KG1 (cell line): ENCODE results near the gene RPL22.

ENCODE experiments used
- DNase-seq: peaks from one replicate; lab custom pipeline; 2025; lab: John Stamatoyannopoulos, UW

The RPL22 gene

GRCh38 chr1:6151291-6151822 is 48.0 kb downstream of the RPL22 start:
- DNase-seq = no peak

- no peak for DNase-seq
Observed at GRCh38 chr1:6150006-6150938, 49.1 kb downstream of the RPL22 start.

DNA sequence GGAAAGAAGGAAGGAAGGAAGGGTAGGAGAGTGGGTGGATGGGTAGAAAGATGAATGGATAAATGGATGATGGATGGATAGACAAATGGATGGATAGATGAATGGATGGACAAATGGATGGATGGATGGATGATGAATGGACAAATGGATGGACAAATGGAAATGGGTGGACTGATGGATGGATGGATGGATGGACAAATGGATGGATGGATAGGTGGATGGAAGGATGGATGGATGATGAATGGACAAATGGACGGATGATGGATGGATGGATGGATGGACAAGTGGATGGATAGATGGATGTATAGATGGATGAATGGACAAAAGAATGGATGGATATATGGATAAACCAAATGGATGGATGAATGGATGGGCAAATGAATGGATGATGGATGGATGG is 49.8 kb downstream of the RPL22 start:
- DNase-seq = no peak

- no peak for DNase-seq
Observed at GRCh38 chr1:6148497-6149241, 50.7 kb downstream of the RPL22 start.

DNA sequence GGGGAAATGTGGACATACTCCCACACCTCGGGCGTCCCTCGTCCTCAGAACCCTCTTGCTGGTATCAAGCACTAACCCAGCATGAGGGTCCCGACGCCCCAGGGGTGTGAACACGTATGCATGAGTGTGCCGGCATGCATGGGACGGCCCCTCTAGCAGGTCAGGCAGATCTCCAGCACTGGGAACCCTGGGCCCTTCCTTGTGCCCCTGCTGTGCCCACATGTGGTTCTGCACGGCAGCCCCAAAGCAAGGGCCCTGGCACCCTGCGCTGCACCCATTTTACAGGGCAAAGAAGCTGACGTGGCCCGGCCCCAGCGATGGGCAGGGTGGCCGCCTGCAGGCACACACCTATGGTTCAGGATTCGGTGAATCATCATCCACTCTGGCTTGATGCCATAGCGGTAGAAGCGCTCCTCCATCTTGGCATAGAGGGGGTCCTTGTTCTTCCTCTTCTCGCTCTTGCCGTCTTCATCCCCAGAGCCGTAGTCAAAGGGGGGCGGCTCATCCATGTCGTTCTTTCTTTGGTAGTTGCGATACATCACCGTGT is 53.5 kb downstream of the RPL22 start:
- DNase-seq = no peak

DNA sequence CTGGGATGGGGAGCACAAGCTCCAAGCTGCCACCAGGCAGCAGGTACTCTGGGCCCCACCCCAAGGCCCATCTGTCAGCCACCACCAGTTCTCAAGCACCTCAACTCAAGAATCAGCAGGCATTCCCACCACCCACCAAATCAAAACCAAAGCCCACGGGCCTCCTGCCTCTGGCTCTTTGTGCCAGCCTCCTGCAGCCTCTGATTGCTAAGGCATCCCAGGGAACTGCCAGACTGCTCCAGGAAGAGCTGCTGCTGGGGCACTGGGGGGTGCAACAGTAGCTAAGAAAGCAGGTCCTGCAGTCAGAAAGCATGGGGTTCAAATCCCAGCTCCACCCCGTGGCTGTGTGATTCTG is 54.0 kb downstream of the RPL22 start:
- DNase-seq = no peak

GRCh38 chr1:6144647-6145395 is 54.6 kb downstream of the RPL22 start:
- no peak for DNase-seq

- DNase-seq = no peak
Observed at GRCh38 chr1:6144175-6144574, 55.2 kb downstream of the RPL22 start.

DNA sequence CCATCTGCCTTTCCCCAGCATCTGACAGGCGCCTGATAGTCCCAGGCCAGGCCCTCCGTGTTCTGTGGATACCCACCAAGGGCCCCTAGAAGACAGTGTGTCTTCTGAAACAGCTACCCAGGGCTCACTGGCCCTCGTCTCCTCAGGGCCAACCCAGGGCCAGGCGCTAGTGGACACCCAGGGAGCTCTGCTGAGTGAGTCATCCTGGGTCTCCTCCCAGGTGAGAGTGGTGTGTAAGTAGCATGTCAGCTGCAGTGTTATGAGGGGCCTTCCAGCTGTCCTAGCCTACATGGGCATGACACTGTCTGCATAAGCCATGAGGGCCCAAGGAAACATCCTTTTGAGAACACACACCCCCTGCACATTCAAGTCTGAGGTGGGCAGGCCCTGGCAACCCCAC is 56.0 kb downstream of the RPL22 start:
- no peak for DNase-seq

DNA sequence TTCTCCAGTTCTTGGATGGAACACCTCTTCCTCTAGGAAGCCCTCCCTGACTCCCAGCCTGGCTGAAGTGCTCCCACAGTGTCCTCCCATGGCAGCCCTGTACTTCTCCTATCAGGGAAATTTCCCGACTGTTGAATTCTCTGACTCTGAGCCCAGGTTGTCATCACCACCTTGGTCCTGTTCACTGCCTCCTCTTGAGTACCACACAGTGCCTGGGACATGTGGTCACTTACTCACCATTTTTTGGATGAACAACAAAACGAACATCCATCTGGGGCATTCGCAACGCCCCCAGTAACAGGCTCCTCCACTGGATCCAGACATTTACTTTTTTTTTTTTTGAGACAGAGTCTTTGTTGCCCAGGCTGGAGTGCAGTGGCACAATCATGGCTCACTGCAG is 56.7 kb downstream of the RPL22 start:
- DNase-seq = no peak

DNA sequence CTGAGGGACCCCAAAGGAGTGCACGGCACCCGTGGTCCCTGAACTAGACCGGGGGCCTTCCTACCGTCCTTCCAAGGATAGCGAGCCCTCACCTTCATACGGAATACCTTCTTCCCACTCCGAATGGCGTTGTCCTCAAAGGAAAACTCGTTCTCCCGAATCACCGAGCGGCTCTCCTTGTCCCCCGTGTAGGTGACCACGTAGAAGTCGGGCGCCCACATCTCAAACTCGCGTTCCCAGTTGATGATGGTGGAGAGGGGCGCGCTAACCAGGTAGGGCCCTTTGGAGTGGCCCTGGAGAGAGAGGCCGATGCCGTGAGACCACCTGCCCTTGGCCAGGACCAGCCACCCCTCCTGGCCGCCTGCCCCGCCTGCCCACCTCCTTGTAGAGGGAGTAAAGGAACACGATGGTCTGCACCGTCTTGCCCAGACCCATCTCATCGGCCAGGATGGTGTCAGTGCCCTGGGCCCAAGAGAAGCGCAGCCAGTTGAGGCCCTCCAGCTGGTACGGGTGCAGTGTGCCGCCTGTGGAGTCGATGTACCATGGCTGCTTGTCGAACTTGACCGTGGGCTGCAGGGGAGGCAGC is 57.3 kb downstream of the RPL22 start:
- DNase-seq = no peak

DNA sequence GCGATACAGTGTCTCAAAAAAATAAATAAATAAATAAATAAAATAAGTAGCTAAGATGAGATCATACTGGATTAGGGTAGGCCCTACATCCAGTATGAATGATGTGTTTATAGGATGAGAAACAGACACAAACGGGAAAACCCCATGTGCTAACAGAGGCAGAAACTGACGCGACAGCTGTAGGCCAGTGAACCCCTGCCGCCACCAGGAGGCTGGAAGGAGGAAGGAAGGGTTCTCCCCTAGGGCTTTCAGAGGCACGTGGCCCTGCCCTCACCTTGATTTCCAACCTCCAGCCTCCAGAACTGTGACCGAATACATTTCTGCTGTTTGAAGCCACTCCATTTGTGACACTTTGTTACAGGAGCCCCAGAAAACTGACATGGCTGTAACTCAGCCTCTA is 57.8 kb downstream of the RPL22 start:
- no peak for DNase-seq

DNA sequence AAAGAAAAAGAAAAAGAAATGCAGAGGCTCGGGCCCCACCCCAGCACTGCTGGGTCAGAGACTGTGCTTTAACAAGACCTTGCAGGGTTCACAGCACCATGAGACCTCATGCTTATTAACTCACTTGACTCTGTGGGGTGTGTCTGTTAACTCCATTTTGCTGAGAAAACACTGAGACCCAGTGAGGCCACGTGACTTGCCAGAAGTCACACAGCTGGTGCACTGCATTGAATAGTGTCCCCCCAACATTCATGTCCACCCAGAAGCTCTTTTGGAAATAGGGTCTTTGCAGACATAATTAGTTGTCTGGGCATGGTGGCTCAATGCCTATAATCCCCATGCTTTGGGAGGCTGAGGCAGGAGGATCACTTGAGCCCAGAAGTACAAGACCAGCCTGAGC is 59.0 kb downstream of the RPL22 start:
- no peak for DNase-seq

DNA sequence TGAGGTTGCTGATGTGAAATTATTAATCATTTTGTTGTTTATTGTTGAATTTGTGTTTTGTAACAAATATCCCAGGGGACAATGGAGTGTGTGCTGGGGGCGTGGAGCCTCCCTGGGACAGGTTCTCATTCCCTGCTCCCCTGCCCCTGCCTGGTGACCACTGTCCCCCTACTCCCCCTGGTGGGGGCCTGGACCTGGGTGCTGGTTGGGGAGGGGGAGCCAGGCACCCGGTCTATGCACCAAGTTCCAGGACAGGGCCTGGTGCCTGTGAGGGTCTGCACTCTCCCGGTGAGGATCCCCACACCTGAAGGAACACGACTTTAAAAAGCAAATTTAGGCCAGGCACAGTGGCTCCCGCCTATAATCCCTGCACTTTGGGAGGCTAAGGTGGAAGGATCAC is 61.6 kb downstream of the RPL22 start:
- DNase-seq = no peak

DNA sequence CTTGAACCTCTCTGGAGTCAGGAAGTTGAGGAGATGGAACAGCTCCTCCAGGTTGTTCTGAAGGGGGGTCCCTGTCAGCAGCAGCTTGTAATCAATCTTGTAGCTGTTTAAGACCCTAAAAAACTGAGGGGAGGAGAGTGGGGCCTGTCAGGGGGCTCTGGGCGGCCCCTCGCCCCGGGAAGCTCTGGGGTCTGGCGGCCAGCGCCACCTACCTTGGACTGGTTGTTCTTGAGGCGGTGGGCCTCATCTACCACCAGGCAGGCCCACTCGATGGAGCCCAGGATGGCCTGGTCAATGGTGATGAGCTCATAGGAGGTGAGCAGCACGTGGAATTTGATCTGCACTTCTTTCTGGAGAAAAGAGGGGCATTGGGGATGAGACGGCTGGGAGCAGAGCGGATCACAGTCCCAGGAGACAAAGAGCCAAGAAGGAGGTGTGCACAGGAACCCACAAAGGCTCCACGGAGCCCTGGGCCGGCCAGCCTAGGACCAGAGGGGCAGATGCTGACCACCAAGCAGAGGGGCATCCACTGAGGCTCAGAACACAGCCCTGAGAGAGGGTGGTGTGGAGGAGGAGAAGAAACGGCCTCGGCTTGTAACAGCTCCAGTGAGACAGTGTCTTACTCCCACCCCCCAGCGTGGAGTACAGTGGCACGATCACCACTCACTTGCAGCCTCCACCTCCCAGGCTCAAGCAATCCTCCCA is 62.7 kb downstream of the RPL22 start:
- no peak for DNase-seq
